Left colon (tissue), 2 donors: ENCODE results near the gene ZNF579. TPM values are rescaled to one million over a fixed set of nuclear protein-coding genes. Genes with fewer than 3 reads are reported as not detected.
A peak's percentile ranks its signal among the peaks of the same experiment; 100 is the strongest.
"Not testable (repeated sequence)": the region's sequence is repeated elsewhere in the genome, so short reads cannot be mapped to it uniquely, and the experiment has no call there.

Experiments used
- ATAC-seq: fragments of 200-7000 bp; cut with Tn5 transposase; one replicate; pipeline ENCODE4 v1.9.1; 2020; ENCODE audit warnings: mild to moderate bottlenecking, moderate library complexity
- DNase-seq, 2 donors: peaks; one replicate each; pipeline ENCODE4 v3.0.0-alpha.2; 2020
- intact Hi-C, 2 donors: fragments of 100-400 bp; cut with DNase I in 1 of 2; cut with micrococcal nuclease in 1 of 2; formaldehyde crosslinking; loops; one replicate each; pipeline versions ENCODE4 v1.11.2 to v1.14.0; 2022; cut with DNase I, micrococcal nuclease
- total RNA-seq, 2 donors: library from RNA; stranded (reverse); fragmentation: NEBNext Ultra II Directional; extraction: Animal tissue kit (Norgen Biotek cat#: 25700); gene quantifications; one replicate each; pipeline ENCODE4 v1.2.1, GENCODE V29; 2021
- donor health status: DM: no; HTN: no; CAD: no.
- donor health status: DM: yes; HTN: yes; CAD: no.

Gene ZNF579
- total RNA-seq, 2 donors from 2014 or later, result 5.3 to 7.3 TPM

GRCh38 chr19:55581145-55581822 is 636 bp upstream of the ZNF579 start:
- intact Hi-C loops, result no loop called here
- ATAC-seq, result peak; percentile 41
- no peak for DNase-seq

- ATAC-seq (peak; percentile 40), DNase-seq (no peak)
- intact Hi-C loops, result no loop called here
Measured at GRCh38 chr19:55579766-55580621, 654 bp downstream of the ZNF579 start.

GRCh38 chr19:55578761-55579747 is 1.6 kb downstream of the ZNF579 start:
- no peak for ATAC-seq
- intact Hi-C loops, result no loop called here
- no peak for DNase-seq

- ATAC-seq (no peak), DNase-seq (no peak)
- intact Hi-C loops, result no loop called here
Measured at GRCh38 chr19:55578031-55578760, 2.5 kb downstream of the ZNF579 start.

GRCh38 chr19:55576746-55577145 is 3.9 kb downstream of the ZNF579 start:
- DNase-seq (no peak), ATAC-seq (no peak)
- intact Hi-C loops, result no loop called here

- intact Hi-C loops, ATAC-seq: not testable (repeated sequence)
Measured at GRCh38 chr19:55573929-55574328, 6.7 kb downstream of the ZNF579 start.

GRCh38 chr19:55569477-55569876 is 11.2 kb downstream of the ZNF579 start:
- ATAC-seq, DNase-seq, intact Hi-C loops: not testable (repeated sequence)

More at GRCh38 chr19:55573929-55574328, 6.7 kb downstream of the ZNF579 start:
- not testable (repeated sequence) for DNase-seq

- intact Hi-C loops, result no loop called here
- no peak for DNase-seq
- ATAC-seq, result no peak
Measured at GRCh38 chr19:55567708-55568328, 12.8 kb downstream of the ZNF579 start.

- intact Hi-C loops, result no loop called here
- no peak for DNase-seq
- ATAC-seq, result no peak
Measured at GRCh38 chr19:55566823-55567222, 13.8 kb downstream of the ZNF579 start.

- peak; percentile 79 for ATAC-seq
- intact Hi-C loops, result no loop called here
- DNase-seq, result peak in 1 of 2 donors; percentile 38
Measured at GRCh38 chr19:55563261-55563690, 17.4 kb downstream of the ZNF579 start.

GRCh38 chr19:55559684-55560083 is 21.0 kb downstream of the ZNF579 start:
- intact Hi-C loops, result no loop called here
- DNase-seq (no peak), ATAC-seq (no peak)

GRCh38 chr19:55554741-55555152 is 25.9 kb downstream of the ZNF579 start:
- DNase-seq (no peak), ATAC-seq (peak; percentile 33)
- intact Hi-C loops, result no loop called here

- ATAC-seq (no peak), DNase-seq (no peak)
- intact Hi-C loops, result no loop called here
Measured at GRCh38 chr19:55554302-55554701, 26.3 kb downstream of the ZNF579 start.

- ATAC-seq (no peak), DNase-seq (no peak)
- intact Hi-C loops, result no loop called here
Measured at GRCh38 chr19:55553217-55554182, 27.1 kb downstream of the ZNF579 start.

- DNase-seq, result no peak
- intact Hi-C loops, result no loop called here
- no peak for ATAC-seq
Measured at GRCh38 chr19:55552620-55553019, 28.0 kb downstream of the ZNF579 start.

GRCh38 chr19:55552206-55552605 is 28.4 kb downstream of the ZNF579 start:
- no peak for ATAC-seq
- no peak for DNase-seq
- intact Hi-C loops, result no loop called here

- ATAC-seq, result no peak
- DNase-seq, result no peak
- intact Hi-C loops, result no loop called here
Measured at GRCh38 chr19:55550321-55550650, 30.4 kb downstream of the ZNF579 start.
